ENCODE measurements around the gene MNS1. TPM values are rescaled to one million over a fixed set of nuclear protein-coding genes. Genes with fewer than 3 reads are reported as not detected.

Gene MNS1
- total RNA-seq, 1 experiment from 2014 or later: 0.52 TPM

- Histone ChIP-seq H3K27me3 (ENCODE audit: control insufficient read depth, insufficient read depth, low read length) (no peaks in the 10 kb centered on the region), H3K36me3 (replicated peaks; ENCODE audit: control insufficient read depth, insufficient read depth, low read length) (no peaks in the 10 kb centered on the region), H3K4me3 (ENCODE audit: insufficient read depth, low read depth, low read length) (no peak overlapping the region)
- no peak for DNase-seq
Measured at GRCh38 chr15:56471440-56472069, 6.6 kb upstream of the MNS1 start.

DNA sequence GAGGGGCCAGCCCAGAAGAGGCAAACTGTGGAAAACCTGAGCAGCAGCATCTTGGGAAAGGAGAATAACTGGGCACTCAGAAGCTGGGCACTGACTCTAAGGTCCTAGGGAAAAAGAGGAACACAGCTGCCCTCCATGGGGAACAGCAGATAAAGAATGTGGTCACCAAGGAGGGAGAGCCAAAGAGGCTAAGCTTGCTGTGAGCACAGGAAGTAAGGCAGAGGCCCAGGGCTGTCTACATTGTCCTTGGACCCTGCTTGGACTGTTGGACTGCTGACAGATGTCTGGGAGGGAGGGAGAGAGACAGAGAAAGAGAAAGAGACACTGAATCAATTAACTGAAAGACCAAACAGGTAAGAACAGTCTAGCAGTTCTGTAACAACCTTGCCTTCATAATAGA lies 4.5 kb upstream of the MNS1 start:
- Histone ChIP-seq H3K36me3 (replicated peaks; ENCODE audit: control insufficient read depth, insufficient read depth, low read length) (no peaks in the 10 kb centered on the region), H3K4me3 (ENCODE audit: insufficient read depth, low read depth, low read length) (no peak overlapping the region), H3K27me3 (ENCODE audit: control insufficient read depth, insufficient read depth, low read length) (peaks cover 3% of the 10 kb centered on the region; the same call in 1 of the 2 replicates)
- no peak for DNase-seq

- peaks cover 3% of the 10 kb centered on the region; the same call in 1 of the 2 replicates for H3K27me3 ChIP-seq (ENCODE audit: control insufficient read depth, insufficient read depth, low read length)
- no peaks in the 10 kb centered on the region for H3K36me3 ChIP-seq (replicated peaks; ENCODE audit: control insufficient read depth, insufficient read depth, low read length)
- no peak overlapping the region for H3K4me3 ChIP-seq (ENCODE audit: insufficient read depth, low read depth, low read length)
- no peak for DNase-seq
Measured at GRCh38 chr15:56468401-56468800, 3.5 kb upstream of the MNS1 start.

DNA sequence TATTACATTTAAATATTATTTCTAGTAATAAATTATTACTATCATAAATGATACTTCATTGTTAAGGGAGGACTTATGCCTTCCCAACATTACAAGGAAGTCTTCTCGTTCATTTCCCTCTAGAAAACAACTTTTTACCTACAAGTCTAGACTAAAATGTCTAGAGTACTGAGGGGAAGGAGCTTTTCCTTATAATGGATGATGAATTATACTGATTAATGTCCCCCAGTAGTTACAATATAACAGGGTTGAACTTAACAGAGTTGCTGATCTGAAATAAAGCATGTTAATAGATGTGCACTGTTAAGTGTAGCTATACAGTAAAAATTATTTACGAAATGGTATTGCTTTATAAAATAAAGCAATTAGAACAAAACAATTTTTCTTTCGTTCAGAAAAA lies 2.7 kb upstream of the MNS1 start:
- no peak overlapping the region for H3K4me3 ChIP-seq (ENCODE audit: insufficient read depth, low read depth, low read length)
- peaks cover 3% of the 10 kb centered on the region; the same call in 1 of the 2 replicates for H3K27me3 ChIP-seq (ENCODE audit: control insufficient read depth, insufficient read depth, low read length)
- no peak for DNase-seq
- no peaks in the 10 kb centered on the region for H3K36me3 ChIP-seq (replicated peaks; ENCODE audit: control insufficient read depth, insufficient read depth, low read length)

DNA sequence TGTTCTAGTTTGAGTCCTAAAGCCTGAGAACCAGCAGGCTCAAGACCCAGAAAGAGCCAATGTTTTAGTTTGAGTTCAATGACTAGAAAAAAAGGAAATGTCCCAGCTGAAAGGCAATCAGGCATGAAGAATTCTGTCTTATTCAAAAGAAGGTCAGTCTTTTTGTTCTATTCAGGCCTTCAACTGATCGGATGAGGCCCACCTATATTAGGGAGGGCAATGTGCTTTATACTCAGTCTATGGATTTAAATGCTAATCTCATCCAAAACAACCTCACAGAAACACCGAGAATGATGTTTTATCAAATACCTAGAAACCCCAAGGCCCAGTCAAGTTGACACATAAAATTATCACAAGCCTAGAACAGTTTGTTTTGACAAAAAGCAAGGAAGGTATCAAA lies 4.0 kb downstream of the MNS1 start:
- Histone ChIP-seq H3K27me3 (ENCODE audit: control insufficient read depth, insufficient read depth, low read length) (peaks cover 3% of the 10 kb centered on the region; the same call in 1 of the 2 replicates), H3K36me3 (replicated peaks; ENCODE audit: control insufficient read depth, insufficient read depth, low read length) (no peaks in the 10 kb centered on the region), H3K4me3 (ENCODE audit: insufficient read depth, low read depth, low read length) (no peak overlapping the region)
- no peak for DNase-seq

DNA sequence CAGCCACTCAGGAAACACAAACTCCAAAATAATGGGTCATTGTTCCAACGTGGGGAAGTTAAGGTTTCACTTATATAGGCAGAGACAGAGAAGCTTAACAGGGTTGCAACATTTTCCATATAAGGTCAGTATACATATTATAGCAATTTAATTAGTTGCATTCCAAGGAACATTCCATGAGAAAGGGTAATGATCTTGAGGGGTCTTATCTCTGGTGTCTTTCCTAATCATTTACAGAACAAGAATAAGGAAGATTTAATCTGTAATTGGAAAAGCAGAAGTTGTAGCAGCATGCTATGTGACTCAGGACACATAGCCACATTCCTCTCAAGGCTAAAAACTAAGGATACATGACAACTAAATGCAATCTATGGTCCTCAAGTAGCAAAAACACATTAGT lies 4.9 kb downstream of the MNS1 start:
- DNase-seq: no peak
- Histone ChIP-seq H3K36me3 (replicated peaks; ENCODE audit: control insufficient read depth, insufficient read depth, low read length) (no peaks in the 10 kb centered on the region), H3K27me3 (ENCODE audit: control insufficient read depth, insufficient read depth, low read length) (no peaks in the 10 kb centered on the region), H3K4me3 (ENCODE audit: insufficient read depth, low read depth, low read length) (no peak overlapping the region)

DNA sequence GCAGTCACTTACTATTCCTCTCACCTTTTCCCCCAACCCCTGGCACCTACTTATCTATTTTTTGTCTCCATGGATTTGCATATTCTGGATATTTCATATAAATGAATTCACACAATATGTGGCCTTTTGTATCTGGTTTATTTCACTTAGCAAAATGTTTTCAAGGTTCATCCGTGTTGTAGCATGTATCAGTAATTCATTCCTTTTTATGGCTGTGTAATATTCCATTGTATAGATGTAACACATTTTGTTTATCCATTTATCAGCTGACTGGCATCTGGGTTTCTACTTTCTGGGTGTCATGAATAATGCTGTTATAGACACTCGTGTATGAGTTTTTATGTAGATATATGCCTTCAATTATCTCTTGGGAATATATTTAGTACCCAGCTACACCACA lies 5.8 kb downstream of the MNS1 start:
- Histone ChIP-seq H3K4me3 (ENCODE audit: insufficient read depth, low read depth, low read length) (no peak overlapping the region), H3K36me3 (replicated peaks; ENCODE audit: control insufficient read depth, insufficient read depth, low read length) (no peaks in the 10 kb centered on the region), H3K27me3 (ENCODE audit: control insufficient read depth, insufficient read depth, low read length) (no peaks in the 10 kb centered on the region)
- no peak for DNase-seq

GRCh38 chr15:56456229-56456628 lies 8.7 kb downstream of the MNS1 start:
- Histone ChIP-seq H3K36me3 (replicated peaks; ENCODE audit: control insufficient read depth, insufficient read depth, low read length) (no peaks in the 10 kb centered on the region), H3K27me3 (ENCODE audit: control insufficient read depth, insufficient read depth, low read length) (no peaks in the 10 kb centered on the region), H3K4me3 (ENCODE audit: insufficient read depth, low read depth, low read length) (no peak overlapping the region)
- DNase-seq: no peak

GRCh38 chr15:56454836-56455235 lies 10.1 kb downstream of the MNS1 start:
- Histone ChIP-seq H3K27me3 (ENCODE audit: control insufficient read depth, insufficient read depth, low read length) (no peaks in the 10 kb centered on the region), H3K36me3 (replicated peaks; ENCODE audit: control insufficient read depth, insufficient read depth, low read length) (no peaks in the 10 kb centered on the region), H3K4me3 (ENCODE audit: insufficient read depth, low read depth, low read length) (no peak overlapping the region)
- DNase-seq: no peak

- no peak for DNase-seq
- no peak overlapping the region for H3K4me3 ChIP-seq (ENCODE audit: insufficient read depth, low read depth, low read length)
- H3K27me3 ChIP-seq (ENCODE audit: control insufficient read depth, insufficient read depth, low read length): no peaks in the 10 kb centered on the region
- H3K36me3 ChIP-seq (replicated peaks; ENCODE audit: control insufficient read depth, insufficient read depth, low read length): no peaks in the 10 kb centered on the region
Measured at GRCh38 chr15:56445746-56446145, 19.2 kb downstream of the MNS1 start.

- Histone ChIP-seq H3K4me3 (ENCODE audit: insufficient read depth, low read depth, low read length) (no peak overlapping the region), H3K36me3 (replicated peaks; ENCODE audit: control insufficient read depth, insufficient read depth, low read length) (no peaks in the 10 kb centered on the region), H3K27me3 (ENCODE audit: control insufficient read depth, insufficient read depth, low read length) (no peaks in the 10 kb centered on the region)
- DNase-seq: no peak
Measured at GRCh38 chr15:56442354-56442753, 22.6 kb downstream of the MNS1 start.

- Histone ChIP-seq H3K27me3 (ENCODE audit: control insufficient read depth, insufficient read depth, low read length) (no peaks in the 10 kb centered on the region), H3K36me3 (replicated peaks; ENCODE audit: control insufficient read depth, insufficient read depth, low read length) (no peaks in the 10 kb centered on the region), H3K4me3 (ENCODE audit: insufficient read depth, low read depth, low read length) (no peak overlapping the region)
- no peak for DNase-seq
Measured at GRCh38 chr15:56440214-56440770, 24.6 kb downstream of the MNS1 start.

DNA sequence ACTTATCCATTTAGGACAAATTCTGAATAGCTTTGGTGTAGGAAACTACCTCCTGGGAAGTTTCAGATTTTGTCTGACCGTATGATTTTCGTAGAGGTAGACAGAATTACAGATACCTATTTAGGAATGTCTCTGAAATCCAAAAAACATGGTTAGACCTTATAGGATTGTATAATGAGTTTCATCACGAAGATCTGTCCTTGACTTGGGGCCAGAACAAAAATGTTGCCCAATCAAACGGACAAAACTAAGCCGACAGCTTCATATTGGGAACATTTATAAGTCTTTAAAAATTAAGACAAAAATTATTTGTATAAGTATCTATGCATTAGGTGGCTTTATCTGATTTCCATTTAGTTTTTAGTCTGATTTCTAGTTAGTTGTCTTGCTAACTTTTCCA lies 32.6 kb downstream of the MNS1 start:
- Histone ChIP-seq H3K4me3 (ENCODE audit: insufficient read depth, low read depth, low read length) (no peak overlapping the region), H3K36me3 (replicated peaks; ENCODE audit: control insufficient read depth, insufficient read depth, low read length) (no peaks in the 10 kb centered on the region), H3K27me3 (ENCODE audit: control insufficient read depth, insufficient read depth, low read length) (no peaks in the 10 kb centered on the region)
- DNase-seq: no peak

DNA sequence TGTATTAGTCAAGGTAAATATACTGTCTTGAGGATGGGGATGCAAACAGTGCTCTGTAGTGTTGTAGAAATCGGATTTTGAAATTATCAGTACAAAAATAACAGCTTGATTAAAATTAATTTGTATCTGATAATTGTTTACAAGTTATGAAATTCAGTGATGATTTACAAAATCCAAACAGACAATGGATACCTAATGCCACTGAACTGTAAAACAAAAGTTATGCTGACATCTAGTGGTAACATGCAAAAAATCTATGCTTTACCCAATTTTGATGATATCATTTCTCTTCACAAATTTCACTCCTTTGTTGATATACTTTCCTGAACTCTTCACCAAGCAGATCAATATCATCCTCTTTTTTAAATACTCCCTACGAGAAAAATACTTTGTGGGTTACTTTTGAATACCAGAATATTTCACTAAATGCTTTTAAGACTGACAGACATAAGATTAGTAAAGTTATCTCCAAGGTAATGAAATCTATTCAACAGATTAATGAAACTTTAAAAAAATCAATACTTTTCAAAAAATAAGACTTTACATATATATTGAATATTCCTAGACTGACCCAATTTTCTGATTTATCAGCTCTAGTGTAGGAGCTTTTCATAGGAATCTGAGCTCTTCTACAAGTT lies 36.0 kb downstream of the MNS1 start:
- no peaks in the 10 kb centered on the region for H3K36me3 ChIP-seq (replicated peaks; ENCODE audit: control insufficient read depth, insufficient read depth, low read length)
- no peaks in the 10 kb centered on the region for H3K27me3 ChIP-seq (ENCODE audit: control insufficient read depth, insufficient read depth, low read length)
- H3K4me3 ChIP-seq (ENCODE audit: insufficient read depth, low read depth, low read length): no peak overlapping the region
- peak; percentile 4 for DNase-seq

DNA sequence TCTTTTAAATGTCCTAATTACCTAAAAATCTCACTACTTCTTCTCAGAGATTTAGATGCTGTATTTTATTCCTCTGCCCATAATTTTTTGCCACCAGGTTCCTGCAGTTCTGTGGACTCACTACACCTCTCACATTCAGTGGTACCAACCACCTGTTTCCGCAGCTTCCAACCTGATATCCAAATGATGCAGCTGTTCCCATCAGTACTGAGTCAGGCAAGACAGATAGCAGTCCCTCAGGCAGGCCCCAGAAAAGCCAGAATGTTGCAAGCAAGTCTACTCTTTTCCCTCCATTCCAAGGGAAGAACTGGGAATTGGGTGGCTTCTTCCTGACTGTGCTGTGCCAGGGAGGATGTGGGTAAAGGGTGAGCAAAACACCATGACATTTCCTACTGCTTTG lies 39.0 kb downstream of the MNS1 start:
- no peaks in the 10 kb centered on the region for H3K27me3 ChIP-seq (ENCODE audit: control insufficient read depth, insufficient read depth, low read length)
- no peaks in the 10 kb centered on the region for H3K36me3 ChIP-seq (replicated peaks; ENCODE audit: control insufficient read depth, insufficient read depth, low read length)
- no peak overlapping the region for H3K4me3 ChIP-seq (ENCODE audit: insufficient read depth, low read depth, low read length)
- no peak for DNase-seq

Measured in H7 (cell line).